Osteocyte (in vitro differentiated cells): ENCODE measurements around the gene USH1G. TPM values are rescaled to one million over a fixed set of nuclear protein-coding genes. Genes with fewer than 3 reads are reported as not detected.

Source experiments
- DNase-seq: peaks from one replicate; pipeline ENCODE4 v3.0.0; 2021; ENCODE audit warnings: mixed read lengths; ENCODE audit not compliant: unreplicated experiment; ENCODE audit errors: extremely low spot score
- H3K27ac Mint-ChIP-seq: one replicate; pipeline ENCODE4 v1.8.0; 2021; ENCODE audit warnings: mild to moderate bottlenecking, mixed read lengths; ENCODE audit not compliant: unreplicated experiment
- H3K27me3 Mint-ChIP-seq: one replicate; pipeline ENCODE4 v1.8.0; 2021; ENCODE audit warnings: mixed read lengths; ENCODE audit not compliant: unreplicated experiment
- H3K36me3 Mint-ChIP-seq: one replicate; pipeline ENCODE4 v1.8.0; 2021; ENCODE audit warnings: mixed read lengths; ENCODE audit not compliant: unreplicated experiment
- H3K4me1 Mint-ChIP-seq: one replicate; pipeline ENCODE4 v1.8.0; 2021; ENCODE audit warnings: mixed read lengths; ENCODE audit not compliant: unreplicated experiment
- H3K4me3 Mint-ChIP-seq: one replicate; pipeline ENCODE4 v1.8.0; 2021; ENCODE audit warnings: mild to moderate bottlenecking, moderate library complexity, mixed read lengths; ENCODE audit not compliant: unreplicated experiment
- H3K9me3 Mint-ChIP-seq: one replicate; pipeline ENCODE4 v1.8.0; 2021; ENCODE audit warnings: mixed read lengths; ENCODE audit not compliant: unreplicated experiment
- total RNA-seq: library from RNA; stranded (reverse); gene quantifications from 2 replicates; pipeline ENCODE4 v1.2.1, GENCODE V29; 2021
- TF ChIP-seq, protein P1 (sequence below): fragments of 200-600 bp; sonication (generic); IDR thresholded peaks from 2 replicates; pipeline ENCODE4 v1.5.0; 2021; ENCODE audit warnings: antibody characterized with exemption, mild to moderate bottlenecking, moderate library complexity

The USH1G gene
- total RNA-seq, 1 donor from 2014 or later: not detected

DNA sequence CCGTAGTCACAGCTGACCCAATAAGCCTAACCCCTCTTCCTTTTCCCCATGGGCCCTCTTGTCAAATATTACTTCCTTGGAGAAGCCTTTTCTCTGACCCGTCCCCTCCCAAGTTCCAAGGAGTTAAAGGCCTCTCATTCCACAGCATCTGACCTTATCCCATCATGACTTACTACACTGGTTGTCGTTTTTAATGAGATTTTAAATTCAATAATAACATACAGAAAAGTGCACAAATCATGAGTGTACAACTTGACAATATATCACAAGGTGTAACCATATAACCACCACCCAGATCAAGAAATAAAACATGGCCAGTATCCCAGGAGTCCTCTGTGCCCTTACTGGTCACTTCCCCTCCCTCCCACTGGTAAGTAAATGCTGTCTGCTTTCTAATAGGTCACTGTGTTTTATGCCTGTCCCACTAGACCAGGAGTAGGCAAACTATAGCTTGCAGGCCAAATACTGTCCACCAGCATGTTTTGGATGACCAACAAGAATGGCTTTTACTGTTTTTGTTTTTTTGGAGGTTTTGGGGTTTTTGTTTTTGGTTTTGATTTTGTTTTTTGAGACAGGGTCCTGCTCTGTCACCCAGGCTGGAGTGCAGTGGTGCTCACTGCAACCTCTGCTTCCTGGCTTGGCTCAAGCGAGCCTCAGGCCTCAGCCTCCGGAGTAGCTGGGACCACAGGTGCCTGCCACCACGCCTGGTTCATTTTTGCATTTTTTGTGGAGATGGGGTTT, 49.0 kb downstream of the USH1G start:
- H3K4me3 Mint-ChIP-seq: peak overlapping the region; percentile 80

DNA sequence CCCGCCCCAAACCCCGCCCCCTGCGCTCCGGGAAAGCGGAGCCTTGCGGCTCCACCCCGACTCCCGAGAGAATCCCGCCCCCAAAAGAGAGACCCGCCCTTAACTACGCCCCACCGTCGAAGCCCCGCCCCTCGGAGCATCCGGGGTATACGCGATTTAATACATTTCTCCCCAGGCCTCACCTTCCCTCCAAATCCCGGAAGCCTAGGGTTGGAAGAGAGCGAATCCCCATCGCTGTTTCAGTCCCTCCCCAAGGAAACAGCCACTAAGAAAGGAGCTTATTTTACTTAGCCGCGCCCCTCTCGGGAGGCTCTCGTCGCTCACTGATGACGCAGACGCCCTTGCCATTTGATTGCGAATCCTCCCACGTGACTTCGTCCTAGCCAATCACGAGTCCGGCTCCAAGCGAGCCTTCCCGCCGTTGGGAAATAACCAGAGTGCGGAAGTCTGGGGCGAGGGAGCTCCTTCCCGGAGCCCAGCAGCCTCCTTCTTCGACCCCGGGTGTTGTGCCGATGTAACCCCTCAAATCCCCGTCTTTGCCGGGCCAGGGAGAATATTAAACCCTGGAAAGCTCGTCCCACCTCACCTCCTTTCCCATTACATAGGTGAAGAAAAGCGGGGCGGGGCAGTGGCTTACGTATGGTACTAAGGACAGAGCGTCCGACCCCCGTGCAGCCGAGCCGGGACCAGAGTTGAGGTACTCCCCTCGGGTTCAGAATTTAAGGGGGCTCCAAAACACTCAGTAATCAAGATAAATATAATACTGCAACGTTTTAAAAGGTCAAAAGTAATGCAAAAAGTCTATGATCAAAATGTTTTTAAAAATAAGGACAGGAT, 49.8 kb downstream of the USH1G start:
- peaks cover 15% of the 10 kb centered on the region for H3K4me1 Mint-ChIP-seq
- H3K9me3 Mint-ChIP-seq: no peaks in the 10 kb centered on the region
- DNase-seq: peak; percentile 100
- H3K36me3 Mint-ChIP-seq: peaks cover 2% of the 10 kb centered on the region
- peak overlapping the region; percentile 93 for H3K27ac Mint-ChIP-seq
- TF ChIP-seq, protein P1, sequence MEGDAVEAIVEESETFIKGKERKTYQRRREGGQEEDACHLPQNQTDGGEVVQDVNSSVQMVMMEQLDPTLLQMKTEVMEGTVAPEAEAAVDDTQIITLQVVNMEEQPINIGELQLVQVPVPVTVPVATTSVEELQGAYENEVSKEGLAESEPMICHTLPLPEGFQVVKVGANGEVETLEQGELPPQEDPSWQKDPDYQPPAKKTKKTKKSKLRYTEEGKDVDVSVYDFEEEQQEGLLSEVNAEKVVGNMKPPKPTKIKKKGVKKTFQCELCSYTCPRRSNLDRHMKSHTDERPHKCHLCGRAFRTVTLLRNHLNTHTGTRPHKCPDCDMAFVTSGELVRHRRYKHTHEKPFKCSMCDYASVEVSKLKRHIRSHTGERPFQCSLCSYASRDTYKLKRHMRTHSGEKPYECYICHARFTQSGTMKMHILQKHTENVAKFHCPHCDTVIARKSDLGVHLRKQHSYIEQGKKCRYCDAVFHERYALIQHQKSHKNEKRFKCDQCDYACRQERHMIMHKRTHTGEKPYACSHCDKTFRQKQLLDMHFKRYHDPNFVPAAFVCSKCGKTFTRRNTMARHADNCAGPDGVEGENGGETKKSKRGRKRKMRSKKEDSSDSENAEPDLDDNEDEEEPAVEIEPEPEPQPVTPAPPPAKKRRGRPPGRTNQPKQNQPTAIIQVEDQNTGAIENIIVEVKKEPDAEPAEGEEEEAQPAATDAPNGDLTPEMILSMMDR: no peak
- H3K4me3 Mint-ChIP-seq: peak overlapping the region; percentile 80
- H3K27me3 Mint-ChIP-seq: peaks cover 3% of the 10 kb centered on the region

More for the DNA sequence above, 49.0 kb downstream of the USH1G start:
- Mint-ChIP-seq H3K27me3 (peaks cover 8% of the 10 kb centered on the region), H3K9me3 (no peaks in the 10 kb centered on the region), H3K27ac (peak overlapping the region; percentile 93), H3K4me1 (peaks cover 15% of the 10 kb centered on the region), H3K36me3 (peaks cover 2% of the 10 kb centered on the region)
- TF ChIP-seq, protein P1: no peak
- DNase-seq: no peak

DNA sequence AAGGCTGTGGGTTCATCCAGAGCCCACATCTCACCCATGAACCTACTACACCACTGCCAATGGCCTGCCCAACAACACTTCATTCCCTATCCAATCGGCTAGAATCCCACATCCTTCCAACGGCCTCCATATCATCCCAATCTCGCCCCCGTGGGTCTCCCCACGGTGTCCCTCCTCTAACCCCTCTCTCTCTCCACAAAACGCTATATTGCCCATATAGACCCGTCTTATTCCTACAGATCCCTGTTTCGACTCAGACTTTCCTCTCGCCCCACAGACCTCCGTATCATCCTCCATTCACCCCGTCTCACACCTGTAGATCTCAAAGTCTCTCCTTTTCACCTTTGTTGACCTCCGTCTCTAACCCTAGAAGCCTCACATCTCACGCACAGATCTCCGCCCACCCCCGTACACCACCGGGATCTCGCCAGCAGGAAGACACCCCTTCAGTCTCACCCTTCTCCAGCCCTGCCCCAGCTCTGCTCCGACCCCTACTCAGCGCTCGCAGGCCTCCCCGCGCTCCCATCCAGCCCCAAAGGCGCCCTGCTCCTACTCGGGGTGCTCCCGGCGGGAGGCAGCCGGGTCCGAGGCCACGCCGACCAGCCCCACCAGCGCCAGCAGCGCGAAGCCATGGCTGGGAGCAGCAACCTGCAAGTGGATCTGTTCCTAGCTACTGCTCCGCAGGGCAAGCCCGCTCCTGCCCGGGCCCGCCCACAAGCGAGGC, 50.6 kb downstream of the USH1G start, which contains the start of gene FDXR:
TSS of gene FDXR (minus strand) at position 682 of the 724 bp plus-strand sequence. CDS start at position 632, 50 bp downstream.
- DNase-seq: no peak
- TF ChIP-seq, protein P1: no peak
- Mint-ChIP-seq H3K36me3 (peaks cover 2% of the 10 kb centered on the region), H3K4me3 (peak within 1 kb of the TSS; percentile 88), H3K9me3 (no peaks in the 10 kb centered on the region), H3K27me3 (peaks cover 3% of the 10 kb centered on the region), H3K4me1 (peaks cover 15% of the 10 kb centered on the region), H3K27ac (peak within 1 kb of the TSS; percentile 93)

DNA sequence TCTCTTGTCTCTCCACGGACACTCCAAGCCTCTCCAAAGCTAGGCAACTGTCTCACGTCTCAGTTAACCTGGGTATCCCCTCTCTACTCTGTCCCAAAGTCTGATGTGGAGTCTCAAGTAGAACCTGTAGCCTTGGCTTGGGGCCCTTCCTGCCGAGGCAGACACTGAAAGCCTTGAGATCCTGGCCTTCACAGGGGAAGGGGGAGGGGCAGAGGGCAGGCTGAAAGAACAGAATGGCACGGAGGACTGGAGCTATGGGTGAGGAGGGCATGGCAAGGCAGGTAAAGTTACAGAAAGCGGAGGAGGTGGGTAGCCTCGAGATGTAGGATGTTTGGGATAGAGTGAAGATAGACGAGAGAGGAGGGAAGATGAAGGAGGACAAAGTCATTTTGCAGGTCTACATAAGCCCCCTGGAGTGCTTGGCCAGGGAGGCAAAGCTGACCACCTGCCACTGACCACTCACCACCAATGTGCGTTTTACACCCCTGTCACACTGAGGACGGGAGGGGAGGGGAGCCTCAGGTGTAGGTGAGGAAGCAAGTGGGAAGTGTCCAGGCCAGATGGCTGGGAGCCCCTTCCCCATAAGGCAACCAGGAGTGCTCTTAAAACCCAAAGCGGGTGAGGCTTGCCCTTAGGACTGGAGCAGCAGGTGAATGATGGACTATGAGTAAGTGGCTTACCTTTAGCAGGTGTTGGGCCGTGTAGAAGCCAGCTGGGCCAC, 51.5 kb downstream of the USH1G start:
- no peak for DNase-seq
- H3K9me3 Mint-ChIP-seq: no peaks in the 10 kb centered on the region
- no peaks in the 10 kb centered on the region for H3K27me3 Mint-ChIP-seq
- peaks cover 15% of the 10 kb centered on the region for H3K4me1 Mint-ChIP-seq
- H3K4me3 Mint-ChIP-seq: peak overlapping the region; percentile 88
- H3K36me3 Mint-ChIP-seq: peaks cover 4% of the 10 kb centered on the region
- no peak overlapping the region for H3K27ac Mint-ChIP-seq
- TF ChIP-seq, protein P1: no peak
